Endothelial cell (in vitro differentiated cells): Measurements from ENCODE around the gene NMNAT3. TPM values are rescaled to one million over a fixed set of nuclear protein-coding genes. Genes with fewer than 3 reads are reported as not detected.

Experiments
- DNase-seq: peaks from one replicate; pipeline ENCODE4 v3.0.0; 2021; ENCODE audit warnings: low spot score
- H3K27ac Mint-ChIP-seq: one replicate; pipeline ENCODE4 v1.8.0; 2021; ENCODE audit warnings: mixed read lengths, inconsistent platforms; ENCODE audit not compliant: unreplicated experiment
- H3K27me3 Mint-ChIP-seq: one replicate; pipeline ENCODE4 v1.8.0; 2021; ENCODE audit warnings: mild to moderate bottlenecking, moderate library complexity, mixed read lengths, inconsistent platforms; ENCODE audit not compliant: unreplicated experiment
- H3K36me3 Mint-ChIP-seq: one replicate; pipeline ENCODE4 v1.8.0; 2021; ENCODE audit warnings: mild to moderate bottlenecking, low read depth, mixed read lengths, inconsistent platforms; ENCODE audit not compliant: unreplicated experiment
- H3K4me1 Mint-ChIP-seq: one replicate; pipeline ENCODE4 v1.8.0; 2021; ENCODE audit warnings: mild to moderate bottlenecking, mixed read lengths, inconsistent platforms; ENCODE audit not compliant: unreplicated experiment
- H3K4me3 Mint-ChIP-seq: one replicate; pipeline ENCODE4 v1.8.0; 2021; ENCODE audit warnings: mild to moderate bottlenecking, mixed read lengths, inconsistent platforms; ENCODE audit not compliant: unreplicated experiment
- H3K9me3 Mint-ChIP-seq: one replicate; pipeline ENCODE4 v1.8.0; 2021; ENCODE audit warnings: mixed read lengths, inconsistent platforms; ENCODE audit not compliant: unreplicated experiment
- CTCF ChIP-seq: fragments of 200-600 bp; sonication (generic); IDR thresholded peaks from one replicate; pipeline ENCODE4 v1.5.0; 2021; ENCODE audit warnings: antibody characterized with exemption; ENCODE audit not compliant: unreplicated experiment
- total RNA-seq: library from RNA; stranded (reverse); fragmentation: NEBNext Ultra II Directional; extraction: Animal tissue kit (Norgen Biotek cat#: 25700); gene quantifications from one replicate; pipeline ENCODE4 v1.2.1, GENCODE V29; 2021; ENCODE audit not compliant: unreplicated experiment

Gene NMNAT3
- total RNA-seq, 1 donor from 2014 or later: 0.62 TPM

- no peaks in the 10 kb centered on the region for H3K4me1 Mint-ChIP-seq
- no peak overlapping the region for H3K27ac Mint-ChIP-seq
- H3K27me3 Mint-ChIP-seq: peaks cover 6% of the 10 kb centered on the region
- no peaks in the 10 kb centered on the region for H3K9me3 Mint-ChIP-seq
- no peak for DNase-seq
- no peak for TF ChIP-seq CTCF
- no peak overlapping the region for H3K4me3 Mint-ChIP-seq
- H3K36me3 Mint-ChIP-seq: peaks cover 3% of the 10 kb centered on the region
Observed at GRCh38 chr3:139517321-139518065, 160.3 kb downstream of the NMNAT3 start.

GRCh38 chr3:139514741-139515140 is 163.0 kb downstream of the NMNAT3 start:
- Mint-ChIP-seq H3K4me3 (no peak overlapping the region), H3K9me3 (no peaks in the 10 kb centered on the region), H3K27ac (no peak overlapping the region), H3K36me3 (peaks cover 3% of the 10 kb centered on the region), H3K27me3 (peaks cover 6% of the 10 kb centered on the region), H3K4me1 (no peaks in the 10 kb centered on the region)
- TF ChIP-seq CTCF: no peak
- DNase-seq: no peak

Other genes starting within 250 kb of the NMNAT3 start
- gene RBP2, start 201.5 kb downstream of the NMNAT3 start, total RNA-seq: not detected
- 191 TPM for gene RBP1, start 138.2 kb downstream of the NMNAT3 start, total RNA-seq